ENCODE results near the gene WDCP.

WDCP gene

DNA sequence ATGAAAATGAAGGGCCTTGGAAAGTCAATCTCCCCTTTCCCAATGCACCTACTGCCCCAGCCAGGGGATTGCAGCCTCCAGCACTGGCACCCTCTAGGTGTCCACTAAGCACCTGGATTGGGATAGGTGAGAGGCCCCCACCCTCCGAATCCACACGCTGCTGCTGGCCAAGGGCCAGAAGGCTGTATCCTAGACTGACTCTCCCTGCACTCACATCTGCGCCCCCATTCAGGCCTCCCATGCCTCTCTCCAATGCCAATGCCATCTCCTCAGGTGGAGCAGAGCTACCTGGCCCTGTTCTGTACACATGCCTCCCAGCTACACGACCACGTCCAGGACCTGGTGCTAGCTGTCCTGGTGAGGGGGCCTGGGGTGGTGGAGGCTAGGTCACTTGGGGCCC, 27.5 kb downstream of the WDCP start:
- TF ChIP-seq, protein P1, sequence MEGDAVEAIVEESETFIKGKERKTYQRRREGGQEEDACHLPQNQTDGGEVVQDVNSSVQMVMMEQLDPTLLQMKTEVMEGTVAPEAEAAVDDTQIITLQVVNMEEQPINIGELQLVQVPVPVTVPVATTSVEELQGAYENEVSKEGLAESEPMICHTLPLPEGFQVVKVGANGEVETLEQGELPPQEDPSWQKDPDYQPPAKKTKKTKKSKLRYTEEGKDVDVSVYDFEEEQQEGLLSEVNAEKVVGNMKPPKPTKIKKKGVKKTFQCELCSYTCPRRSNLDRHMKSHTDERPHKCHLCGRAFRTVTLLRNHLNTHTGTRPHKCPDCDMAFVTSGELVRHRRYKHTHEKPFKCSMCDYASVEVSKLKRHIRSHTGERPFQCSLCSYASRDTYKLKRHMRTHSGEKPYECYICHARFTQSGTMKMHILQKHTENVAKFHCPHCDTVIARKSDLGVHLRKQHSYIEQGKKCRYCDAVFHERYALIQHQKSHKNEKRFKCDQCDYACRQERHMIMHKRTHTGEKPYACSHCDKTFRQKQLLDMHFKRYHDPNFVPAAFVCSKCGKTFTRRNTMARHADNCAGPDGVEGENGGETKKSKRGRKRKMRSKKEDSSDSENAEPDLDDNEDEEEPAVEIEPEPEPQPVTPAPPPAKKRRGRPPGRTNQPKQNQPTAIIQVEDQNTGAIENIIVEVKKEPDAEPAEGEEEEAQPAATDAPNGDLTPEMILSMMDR (IDR thresholded peaks at IDR 0.05; ENCODE audit: low read depth, low read length): no peak
- TF ChIP-seq, protein P2, sequence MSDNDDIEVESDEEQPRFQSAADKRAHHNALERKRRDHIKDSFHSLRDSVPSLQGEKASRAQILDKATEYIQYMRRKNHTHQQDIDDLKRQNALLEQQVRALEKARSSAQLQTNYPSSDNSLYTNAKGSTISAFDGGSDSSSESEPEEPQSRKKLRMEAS (IDR thresholded peaks at IDR 0.05; ENCODE audit: low read depth, low read length): no peak
- TF ChIP-seq POLR2A (IDR thresholded peaks at IDR 0.05; ENCODE audit: extremely low read depth, insufficient read length) (no peak), MYC (IDR thresholded peaks at IDR 0.05; ENCODE audit: low read depth, low read length) (no peak)
- DNase-seq (ENCODE audit: low read depth): no peak
- H3K4me3 ChIP-seq (ENCODE audit: low read depth, low read length): no peak overlapping the region

DNA sequence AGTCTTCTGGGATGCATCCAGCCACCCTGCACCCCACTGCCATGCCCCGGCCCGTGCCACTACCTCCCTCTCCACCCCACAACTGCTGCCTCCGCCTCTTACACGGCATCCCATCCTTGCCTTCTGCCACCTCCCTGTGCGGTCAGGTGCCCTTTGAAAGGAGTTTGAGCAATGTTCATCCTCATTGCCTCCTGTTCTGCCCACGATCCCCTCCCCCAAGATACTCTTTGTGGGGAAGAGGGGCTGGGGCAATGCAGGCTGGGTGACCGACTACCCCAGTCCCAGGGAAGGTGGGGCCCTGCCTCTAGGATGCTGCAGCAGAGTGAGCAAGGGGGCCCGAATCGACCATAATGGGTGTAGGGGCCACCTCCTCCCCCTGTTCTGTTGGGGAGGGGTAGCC, 28.9 kb downstream of the WDCP start:
- no peak for DNase-seq (ENCODE audit: low read depth)
- TF ChIP-seq POLR2A (IDR thresholded peaks at IDR 0.05; ENCODE audit: extremely low read depth, insufficient read length): no peak
- no peak for TF ChIP-seq MYC (IDR thresholded peaks at IDR 0.05; ENCODE audit: low read depth, low read length)
- TF ChIP-seq, protein P1 (IDR thresholded peaks at IDR 0.05; ENCODE audit: low read depth, low read length): no peak
- TF ChIP-seq, protein P2 (IDR thresholded peaks at IDR 0.05; ENCODE audit: low read depth, low read length): no peak
- no peak overlapping the region for H3K4me3 ChIP-seq (ENCODE audit: low read depth, low read length)

DNA sequence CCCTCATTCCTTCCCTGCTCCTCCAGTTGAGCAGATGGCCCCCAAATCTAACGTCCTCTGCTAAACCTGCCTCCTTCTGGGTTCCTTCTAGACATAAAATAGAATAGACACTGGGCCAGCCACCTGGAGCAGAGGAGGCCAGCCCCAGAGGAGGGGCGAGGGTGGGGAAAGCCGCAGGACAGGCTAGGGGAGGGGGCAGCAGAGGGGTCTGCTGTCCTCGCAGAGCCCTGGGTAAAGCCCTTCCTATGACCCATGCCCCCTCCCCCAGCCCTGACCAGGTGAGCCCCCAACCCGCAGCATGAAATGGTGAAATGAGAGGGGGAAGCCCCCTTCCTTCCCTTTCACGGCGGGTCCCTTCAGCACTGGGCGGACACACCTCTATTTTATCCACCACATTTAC, 29.5 kb downstream of the WDCP start:
- no peak overlapping the region for H3K4me3 ChIP-seq (ENCODE audit: low read depth, low read length)
- DNase-seq (ENCODE audit: low read depth): no peak

DNA sequence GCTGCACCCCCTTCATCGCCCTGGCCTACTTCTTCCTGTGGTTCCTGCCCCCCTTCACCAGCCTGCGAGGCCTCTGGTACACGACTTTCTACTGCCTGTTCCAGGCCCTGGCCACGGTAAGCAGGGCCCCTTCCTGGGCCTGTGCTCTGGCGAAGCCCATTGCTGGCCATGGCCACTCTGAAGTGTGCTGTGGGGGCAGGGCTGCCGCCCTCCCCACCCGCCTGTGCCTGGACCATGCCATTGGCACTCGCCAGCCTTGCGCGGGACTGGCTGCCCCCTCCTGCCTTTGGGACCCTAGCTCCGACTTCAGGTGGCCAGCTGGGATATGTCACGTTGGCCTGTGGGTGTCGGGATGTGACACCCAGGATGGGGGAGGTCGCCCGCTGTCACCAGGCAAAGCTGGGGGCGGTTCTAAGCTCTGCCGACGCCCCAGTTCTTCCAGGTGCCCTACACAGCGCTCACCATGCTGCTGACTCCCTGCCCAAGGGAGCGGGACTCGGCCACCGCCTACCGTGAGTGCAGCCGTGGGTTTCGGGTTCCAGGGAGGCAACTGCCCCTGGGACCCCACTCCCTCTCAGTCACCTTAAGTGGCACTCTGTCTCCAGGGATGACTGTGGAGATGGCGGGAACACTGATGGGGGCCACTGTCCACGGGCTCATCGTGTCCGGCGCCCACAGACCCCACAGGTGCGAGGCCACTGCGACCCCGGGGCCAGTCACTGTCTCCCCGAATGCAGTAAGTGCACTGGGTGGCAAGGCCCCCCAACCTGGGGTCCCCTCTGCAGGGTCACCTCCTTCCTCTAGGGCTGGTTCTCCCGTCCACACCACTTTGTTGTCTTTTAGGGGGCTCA, 30.1 kb downstream of the WDCP start:
- no peak overlapping the region for H3K4me3 ChIP-seq (ENCODE audit: low read depth, low read length)
- TF ChIP-seq, protein P2 (IDR thresholded peaks at IDR 0.05; ENCODE audit: low read depth, low read length): no peak
- TF ChIP-seq POLR2A (IDR thresholded peaks at IDR 0.05; ENCODE audit: extremely low read depth, insufficient read length) (no peak), MYC (IDR thresholded peaks at IDR 0.05; ENCODE audit: low read depth, low read length) (no peak)
- TF ChIP-seq, protein P1 (IDR thresholded peaks at IDR 0.05; ENCODE audit: low read depth, low read length): no peak
- DNase-seq (ENCODE audit: low read depth): no peak

More for the DNA sequence above, 29.5 kb downstream of the WDCP start:
- TF ChIP-seq MYC (IDR thresholded peaks at IDR 0.05; ENCODE audit: low read depth, low read length): no peak
- TF ChIP-seq POLR2A (IDR thresholded peaks at IDR 0.05; ENCODE audit: extremely low read depth, insufficient read length): no peak
- TF ChIP-seq, protein P1 (IDR thresholded peaks at IDR 0.05; ENCODE audit: low read depth, low read length): no peak
- TF ChIP-seq, protein P2 (IDR thresholded peaks at IDR 0.05; ENCODE audit: low read depth, low read length): no peak

DNA sequence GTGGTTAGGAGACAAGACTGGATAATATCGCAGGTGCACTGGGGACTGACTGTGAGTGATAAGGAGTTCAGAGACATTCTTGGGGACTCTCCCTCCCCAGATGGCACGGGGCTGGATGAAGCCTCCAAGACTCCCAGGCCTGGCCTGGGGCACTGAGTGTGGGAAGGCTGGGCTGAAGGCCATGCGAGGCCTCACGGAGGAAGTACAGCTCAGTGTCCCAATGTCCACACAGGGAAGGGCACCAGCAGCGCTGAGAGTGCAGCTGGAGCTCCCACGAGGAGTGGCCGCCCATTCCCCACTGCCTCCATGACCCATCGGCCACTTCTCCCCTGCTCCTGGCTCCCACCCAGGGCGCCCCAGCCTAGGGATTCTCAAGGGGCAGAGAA, 30.8 kb downstream of the WDCP start:
- no peak overlapping the region for H3K4me3 ChIP-seq (ENCODE audit: low read depth, low read length)
- no peak for TF ChIP-seq POLR2A (IDR thresholded peaks at IDR 0.05; ENCODE audit: extremely low read depth, insufficient read length)
- TF ChIP-seq, protein P1 (IDR thresholded peaks at IDR 0.05; ENCODE audit: low read depth, low read length): no peak
- no peak for TF ChIP-seq MYC (IDR thresholded peaks at IDR 0.05; ENCODE audit: low read depth, low read length)
- no peak for DNase-seq (ENCODE audit: low read depth)
